Ramos (cell line): ENCODE measurements around the gene TBC1D19.

Experiments
- in situ Hi-C: fragments of 300-500 bp; cut with MboI; formaldehyde crosslinking; loops from one replicate; pipeline ENCODE4 v1.14.3; 2022; ENCODE audit warnings: low sequenced_read_pairs; ENCODE audit not compliant: unreplicated experiment

Gene TBC1D19

DNA sequence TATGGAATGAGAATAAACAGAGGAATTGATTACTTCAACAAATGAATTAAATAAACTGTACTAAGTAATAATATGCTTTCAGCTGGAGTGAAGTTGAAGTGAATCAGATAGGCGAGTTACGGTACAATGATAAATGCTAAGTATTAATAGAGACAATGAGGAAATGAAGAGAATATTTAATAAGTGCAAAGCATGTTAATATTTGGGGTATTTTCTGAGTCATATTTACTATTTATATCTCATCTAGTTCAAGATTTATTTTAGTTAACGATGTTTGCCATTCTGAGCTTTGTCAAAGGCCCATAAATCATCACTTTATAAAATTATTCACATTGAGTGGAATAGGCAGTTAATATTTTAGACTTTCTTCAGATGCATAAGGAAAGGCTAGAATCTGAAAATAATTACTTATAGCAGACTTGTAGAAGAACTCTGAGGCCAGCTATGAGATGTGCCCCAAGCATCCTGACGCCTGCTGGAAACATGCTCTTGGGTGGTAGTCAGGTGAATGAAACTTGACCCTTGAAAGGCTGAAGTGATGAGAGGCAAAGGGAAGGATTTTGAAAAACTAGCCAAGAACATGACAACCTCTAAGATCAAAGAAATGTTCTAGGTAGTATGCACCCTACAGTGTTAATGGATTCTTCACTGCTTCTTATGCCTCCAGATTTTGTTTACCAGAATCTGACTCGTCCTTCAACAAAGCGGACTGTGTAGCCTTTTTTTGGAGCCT, 142.9 kb downstream of the TBC1D19 start:
- in situ Hi-C loops = no loop called here

DNA sequence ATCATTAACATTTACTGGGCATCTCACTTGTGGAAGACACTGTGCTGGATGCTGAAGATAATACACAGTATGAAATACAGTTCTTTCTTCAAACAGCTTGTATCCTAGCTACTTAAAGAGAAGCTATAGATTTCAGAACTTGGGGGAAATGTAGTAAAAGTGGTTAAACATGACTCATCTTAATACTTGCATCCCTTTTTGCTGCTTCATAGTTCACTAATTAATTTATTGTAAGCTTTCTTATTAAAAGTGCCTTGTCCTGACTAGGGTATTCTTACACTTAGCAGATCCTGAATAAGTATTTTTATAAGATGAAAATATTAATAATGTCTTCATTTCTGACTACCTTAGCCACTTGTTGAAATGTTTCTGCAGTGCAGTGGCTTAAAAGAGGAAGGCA, 144.0 kb downstream of the TBC1D19 start:
- in situ Hi-C loops = no loop called here

DNA sequence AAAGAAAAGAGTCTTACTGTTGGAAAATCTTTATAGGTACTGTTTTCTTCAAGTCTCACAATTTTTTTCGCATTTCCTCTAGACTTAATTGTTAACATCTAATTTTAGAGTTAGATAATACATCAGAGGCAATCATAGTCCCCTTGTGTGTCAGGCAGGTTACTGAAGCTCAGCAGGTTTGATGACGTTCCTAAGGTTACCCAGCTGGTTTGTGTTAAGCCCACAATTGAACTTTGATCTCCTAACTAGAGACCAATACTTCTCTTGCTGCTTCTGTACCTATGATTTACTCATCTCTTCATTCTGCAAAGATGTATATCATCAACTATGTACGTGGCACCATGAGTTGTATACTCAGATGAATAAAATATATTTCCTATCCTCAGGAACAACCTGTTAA, 145.1 kb downstream of the TBC1D19 start:
- in situ Hi-C loops = no loop called here

DNA sequence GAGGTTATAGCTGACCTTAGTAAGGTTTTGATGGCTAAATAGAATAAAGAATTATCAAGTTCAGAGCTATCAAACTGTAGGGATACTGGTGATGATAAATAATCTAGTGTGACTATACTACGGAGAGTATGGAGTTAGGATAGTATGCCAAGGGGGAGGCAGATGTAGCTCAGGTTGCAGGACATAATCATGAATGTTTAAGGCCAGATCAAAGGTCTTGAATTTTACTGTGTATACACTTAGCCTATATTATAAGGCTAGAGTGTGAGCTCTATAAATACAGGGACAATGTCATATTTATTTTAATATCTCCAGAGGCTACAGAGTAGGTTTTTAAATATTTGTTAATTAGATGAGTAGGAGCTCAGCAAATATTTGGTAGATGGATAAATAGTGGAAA, 145.7 kb downstream of the TBC1D19 start:
- in situ Hi-C loops = no loop called here

DNA sequence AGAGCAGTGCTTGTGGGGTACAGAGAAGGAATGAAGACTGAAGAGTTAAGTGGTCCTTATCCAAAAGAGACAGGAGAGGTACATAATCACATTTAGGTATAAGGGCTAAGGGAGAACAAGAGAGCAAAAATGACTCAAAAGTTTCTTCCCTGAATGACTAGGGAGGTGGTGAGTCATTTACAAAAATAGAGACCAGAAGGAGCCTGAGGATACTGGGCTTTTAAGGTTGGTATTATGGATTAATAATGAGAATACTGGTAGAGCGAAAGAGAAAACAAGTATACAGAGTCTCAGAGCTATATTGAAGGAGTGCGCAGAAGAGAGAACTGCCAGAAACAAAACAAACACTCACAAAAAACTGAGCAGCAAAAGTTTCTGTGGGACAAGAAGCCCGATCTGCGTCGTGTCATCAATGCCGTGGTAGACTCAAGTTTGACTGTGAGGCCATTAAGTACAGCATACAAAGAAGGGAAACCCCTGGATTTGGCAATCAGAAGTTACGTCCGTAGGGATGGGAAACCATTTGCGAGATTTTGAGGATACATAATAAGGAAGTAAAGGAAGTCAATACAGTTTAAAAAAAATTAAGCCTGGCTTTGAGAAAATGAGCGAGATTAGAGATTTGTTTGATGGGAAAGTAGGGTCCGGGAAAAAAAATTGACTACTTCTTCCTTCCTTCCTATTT, 147.6 kb downstream of the TBC1D19 start:
- in situ Hi-C loops = no loop called here

DNA sequence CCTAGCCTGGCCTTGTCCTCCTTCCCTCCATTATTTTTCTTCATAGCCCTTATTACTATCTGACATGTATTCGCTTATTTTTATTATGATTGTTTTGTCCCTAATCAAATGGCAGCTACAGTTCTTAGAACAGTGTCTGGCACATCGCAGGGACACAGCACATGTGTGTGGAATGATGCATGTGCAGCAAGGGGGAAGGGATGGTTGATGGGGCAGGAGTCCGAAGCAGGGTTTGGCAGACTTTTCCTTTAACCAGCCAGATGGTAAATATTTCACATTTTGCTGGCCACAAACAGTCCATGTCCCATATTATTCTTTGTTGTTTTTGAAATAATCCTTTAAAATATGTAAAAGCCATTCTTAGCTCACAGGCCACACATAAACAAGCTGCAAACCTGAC, 148.5 kb downstream of the TBC1D19 start:
- in situ Hi-C loops = no loop called here

DNA sequence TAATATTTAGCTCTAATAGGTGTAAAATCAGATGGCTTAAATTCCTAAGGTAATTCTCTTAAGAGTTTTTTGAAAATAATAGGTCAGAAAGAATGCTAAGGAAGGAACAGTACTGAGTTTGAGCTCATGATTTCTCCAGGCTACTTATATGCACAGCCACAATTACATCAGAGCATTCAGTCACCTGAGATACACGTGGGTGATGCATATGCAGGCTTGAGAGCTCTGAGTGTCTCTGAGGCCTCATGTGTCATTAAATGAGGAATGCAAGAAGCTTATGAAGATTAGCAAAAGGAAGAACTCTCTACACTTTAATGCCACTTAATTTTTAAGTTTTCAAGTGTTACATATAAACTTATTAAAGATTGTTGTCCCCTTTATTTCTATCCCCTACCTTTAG, 152.7 kb downstream of the TBC1D19 start:
- in situ Hi-C loops = no loop called here

DNA sequence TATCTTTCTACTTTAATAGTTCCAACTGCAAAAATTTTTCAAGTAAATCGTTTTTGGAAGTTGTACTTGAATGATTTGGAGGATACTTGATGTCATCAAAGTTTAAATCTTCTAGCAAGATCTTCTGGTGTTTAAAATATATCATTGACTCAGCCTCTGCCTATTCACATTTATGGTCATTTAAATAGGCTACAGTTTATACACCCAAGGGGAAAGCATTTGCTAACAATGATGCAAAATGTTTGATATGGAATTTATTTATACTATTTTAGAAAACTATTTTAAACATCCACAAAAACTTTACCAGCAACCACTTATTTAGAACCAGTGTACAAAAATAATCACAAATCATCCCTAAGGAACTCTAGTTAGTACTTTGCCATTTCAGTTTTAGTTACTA, 153.5 kb downstream of the TBC1D19 start:
- in situ Hi-C loops = no loop called here

DNA sequence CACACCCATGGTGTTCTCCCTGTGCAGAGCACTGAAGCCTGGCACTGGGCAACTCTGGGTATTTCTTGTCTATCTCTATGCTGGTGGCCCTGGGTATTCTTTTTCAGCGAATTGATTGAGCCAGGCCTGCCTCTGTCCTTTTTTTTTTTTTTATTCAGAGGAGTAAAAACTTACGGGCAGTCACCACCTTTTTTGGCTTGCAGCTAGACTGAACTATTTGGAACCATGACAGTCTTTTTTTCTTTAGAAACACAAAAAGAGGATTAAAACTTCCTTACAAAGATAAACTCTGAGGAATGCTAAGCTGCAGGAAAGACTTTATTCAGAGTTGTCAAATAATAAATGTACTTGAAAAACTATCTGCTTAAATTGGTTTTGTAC, 157.6 kb downstream of the TBC1D19 start:
- in situ Hi-C loops = no loop called here

DNA sequence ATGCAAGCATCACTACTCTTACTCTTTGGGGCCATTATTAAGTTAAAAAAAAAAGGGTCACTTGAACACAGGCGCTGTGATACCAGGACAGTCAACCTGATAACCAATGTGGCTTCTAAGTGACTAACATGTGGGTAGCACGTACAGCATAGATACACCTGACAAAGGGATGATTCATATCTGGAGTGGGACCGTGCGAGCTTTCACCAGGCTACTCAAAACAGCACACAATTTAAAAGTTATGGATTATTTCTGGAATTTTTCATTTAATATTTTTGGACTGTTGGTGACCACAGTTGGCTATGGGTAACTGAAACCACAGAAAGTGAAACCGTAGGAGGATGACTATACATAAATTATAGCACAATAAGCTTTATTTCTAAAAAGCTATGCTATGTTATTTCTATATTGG, 162.9 kb downstream of the TBC1D19 start:
- in situ Hi-C loops = no loop called here

DNA sequence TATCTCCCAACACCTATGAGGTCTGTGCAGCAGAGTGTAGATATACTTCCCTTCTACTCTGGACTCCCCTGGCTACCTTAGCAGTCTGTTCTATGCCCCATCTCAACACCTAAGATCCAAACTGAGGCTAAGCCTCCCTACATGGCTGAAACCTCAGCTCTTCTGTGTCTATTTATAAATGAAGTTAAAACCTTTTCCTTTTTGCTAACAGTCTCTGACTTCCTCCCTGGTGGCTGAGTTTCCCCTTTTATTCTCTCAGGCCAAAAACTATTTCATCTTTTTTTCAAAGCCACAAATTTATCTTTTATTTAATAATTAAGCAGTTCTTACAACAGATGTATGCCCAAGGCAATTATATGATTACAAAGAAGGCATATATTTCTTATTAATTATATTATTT, 164.9 kb downstream of the TBC1D19 start:
- in situ Hi-C loops = no loop called here

DNA sequence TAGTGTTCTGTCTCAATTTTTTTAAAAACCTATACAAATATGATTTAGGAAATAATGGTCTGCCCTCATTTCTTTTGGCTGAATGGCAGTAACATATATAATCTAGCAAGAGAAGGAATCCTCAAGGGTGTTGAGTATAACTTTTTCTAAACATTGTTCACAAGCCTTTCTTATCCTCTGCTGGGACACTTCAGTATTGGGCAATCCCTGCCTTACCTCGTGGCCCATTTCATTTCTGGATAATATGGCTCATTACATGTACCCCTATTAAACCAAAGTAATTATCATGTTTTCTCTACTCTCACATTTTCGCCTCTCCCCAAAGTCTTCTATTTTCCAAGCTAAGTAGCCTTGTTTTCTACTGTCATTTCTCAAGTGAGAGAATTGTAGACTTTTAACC, 166.0 kb downstream of the TBC1D19 start:
- in situ Hi-C loops = no loop called here

DNA sequence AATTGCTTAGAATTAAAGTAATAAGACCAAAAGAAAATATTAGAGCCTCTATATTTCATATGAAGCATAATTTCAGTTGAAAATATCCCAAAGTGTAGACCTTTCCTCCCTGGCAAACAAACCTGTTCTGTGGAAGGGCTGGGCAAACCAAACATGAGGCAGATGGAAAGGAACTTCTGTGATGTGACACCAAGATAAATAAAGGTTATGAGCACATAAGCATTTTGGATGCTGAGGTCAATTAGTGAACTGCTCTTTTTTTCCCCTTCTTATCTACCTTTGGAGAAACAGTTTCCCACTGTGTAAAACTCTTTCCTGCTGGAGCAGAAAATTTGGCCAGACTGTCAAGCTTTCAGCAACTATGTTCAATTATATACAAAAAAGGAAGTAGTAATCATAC, 167.1 kb downstream of the TBC1D19 start:
- in situ Hi-C loops = no loop called here

DNA sequence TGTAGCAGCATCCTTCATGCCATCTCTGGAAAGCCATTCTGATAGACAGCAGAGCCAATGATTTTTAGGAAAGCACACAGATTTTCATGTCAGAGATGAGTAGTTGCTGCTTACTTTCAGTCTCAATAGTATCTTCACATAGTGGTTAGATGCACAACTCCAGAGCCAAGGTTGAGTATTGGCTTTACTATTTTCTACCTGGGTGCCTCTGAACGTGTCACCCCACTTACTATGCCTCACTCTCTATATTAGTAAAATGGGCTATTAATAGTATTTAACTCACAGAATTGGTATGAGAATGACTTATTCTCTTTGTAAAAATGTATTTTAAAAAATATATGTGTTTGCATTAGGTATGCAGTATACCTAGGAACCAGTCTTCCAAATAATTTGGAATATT, 168.0 kb downstream of the TBC1D19 start:
- in situ Hi-C loops = no loop called here

DNA sequence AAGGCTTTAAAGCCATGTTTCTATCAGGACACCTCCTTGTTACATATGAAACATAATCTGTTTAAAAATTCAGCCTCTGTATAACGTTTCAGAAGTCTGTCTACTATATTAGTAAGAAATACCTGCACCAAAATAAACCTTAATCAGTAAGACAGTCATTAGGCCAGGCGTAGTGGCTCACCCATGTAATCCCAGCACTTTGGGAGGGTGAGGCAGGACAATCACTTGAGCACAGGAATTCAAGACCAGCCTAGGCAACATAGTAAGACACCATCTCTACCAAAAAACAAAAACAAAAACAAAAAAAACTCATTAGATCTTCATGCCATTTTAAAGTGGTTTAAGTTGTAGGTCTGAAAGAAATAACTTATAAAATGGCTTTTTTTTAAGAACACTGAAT, 169.3 kb downstream of the TBC1D19 start:
- in situ Hi-C loops = no loop called here

DNA sequence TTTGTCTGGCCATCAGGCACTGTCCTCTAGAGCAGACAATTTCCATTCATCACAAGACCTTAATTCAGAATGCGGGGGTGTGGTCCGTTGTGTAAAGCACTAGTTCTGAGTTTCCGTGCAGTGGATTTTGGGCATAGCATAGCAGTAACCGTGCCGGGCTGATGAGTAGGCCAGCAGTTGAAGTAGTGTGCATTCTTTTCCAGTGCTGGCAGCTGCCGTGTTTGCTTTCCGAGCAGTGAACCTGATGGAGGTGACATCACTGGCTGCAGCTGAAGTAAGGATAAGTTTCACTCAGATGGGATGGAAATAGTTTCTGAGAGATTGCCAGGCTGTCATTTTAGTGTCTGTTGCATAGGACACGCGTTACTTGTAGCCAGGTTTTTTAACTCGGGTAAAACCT, 169.7 kb downstream of the TBC1D19 start:
- in situ Hi-C loops = no loop called here

DNA sequence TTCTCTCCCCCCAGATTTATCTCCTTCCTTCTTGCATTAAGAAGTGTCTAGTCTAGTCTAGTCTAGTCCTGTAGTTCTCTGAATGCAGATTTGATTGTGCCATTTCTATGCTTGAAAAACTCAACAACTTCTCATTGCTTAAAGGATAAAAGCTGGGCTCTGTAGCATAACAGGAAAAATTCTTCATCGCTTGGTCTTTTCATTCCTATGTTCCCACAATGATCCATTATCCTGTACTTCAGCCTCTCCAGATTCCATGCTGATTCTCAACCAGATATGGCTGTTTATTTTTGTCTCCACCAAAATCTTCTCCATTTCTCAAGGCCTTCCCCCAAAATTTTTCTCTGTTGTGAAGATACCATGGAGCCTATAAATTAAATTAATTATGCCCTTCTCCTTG, 173.9 kb downstream of the TBC1D19 start:
- in situ Hi-C loops = no loop called here

DNA sequence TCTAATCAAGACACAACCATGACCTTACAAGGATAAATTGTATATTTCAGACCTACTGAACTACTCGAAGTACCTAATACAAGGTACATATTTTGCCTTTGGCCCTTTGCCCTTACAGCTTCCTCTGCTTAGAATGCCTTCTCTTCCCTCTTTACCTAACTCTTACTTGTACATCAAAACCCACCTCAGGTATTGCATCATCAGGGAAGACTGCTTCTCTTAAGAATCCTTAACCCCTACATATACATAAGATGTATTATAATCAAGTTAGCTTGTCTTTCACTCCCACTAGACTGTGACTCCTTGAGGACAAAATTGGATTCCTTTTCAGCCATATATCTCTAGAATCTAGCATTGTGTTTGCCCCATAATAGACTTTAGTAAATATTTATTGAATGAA, 175.0 kb downstream of the TBC1D19 start:
- in situ Hi-C loops = no loop called here

DNA sequence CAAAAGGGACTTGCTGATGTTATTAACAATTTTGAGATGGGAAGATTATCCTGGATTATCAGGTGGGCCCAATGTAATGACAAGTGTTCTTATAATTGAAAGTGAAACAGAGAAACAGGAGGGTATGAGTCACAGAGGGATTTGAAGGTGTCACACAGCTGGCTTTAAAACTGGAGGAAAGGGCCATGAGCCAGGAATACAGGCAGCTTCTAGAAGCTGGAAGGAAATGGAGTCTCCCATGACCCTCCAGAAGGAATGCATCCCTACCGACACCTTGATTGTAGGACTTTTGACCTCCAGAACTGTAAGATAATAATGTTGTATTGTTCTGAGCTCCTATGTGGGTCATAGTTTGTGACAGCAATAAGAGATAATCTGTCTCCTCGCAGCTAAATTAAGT, 178.8 kb downstream of the TBC1D19 start:
- in situ Hi-C loops = no loop called here

DNA sequence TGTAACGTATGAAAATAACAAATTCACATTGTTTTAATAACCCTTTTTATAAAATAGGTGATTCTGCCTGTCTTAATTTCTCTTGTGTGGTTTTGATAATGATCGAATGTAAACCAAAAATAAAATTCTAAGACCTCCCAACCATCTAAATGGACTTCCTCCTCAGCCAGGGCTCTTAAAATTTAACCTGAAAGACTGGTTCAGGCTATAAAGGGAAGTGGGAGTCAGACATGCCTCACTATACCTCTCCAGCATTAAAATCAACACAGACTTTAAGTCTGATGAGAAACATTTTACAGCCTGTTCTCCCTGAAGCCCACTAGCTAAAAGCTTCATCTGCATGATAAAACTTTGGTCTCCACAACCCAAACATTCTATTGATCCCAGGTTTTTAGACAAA, 179.2 kb downstream of the TBC1D19 start:
- in situ Hi-C loops = no loop called here

DNA sequence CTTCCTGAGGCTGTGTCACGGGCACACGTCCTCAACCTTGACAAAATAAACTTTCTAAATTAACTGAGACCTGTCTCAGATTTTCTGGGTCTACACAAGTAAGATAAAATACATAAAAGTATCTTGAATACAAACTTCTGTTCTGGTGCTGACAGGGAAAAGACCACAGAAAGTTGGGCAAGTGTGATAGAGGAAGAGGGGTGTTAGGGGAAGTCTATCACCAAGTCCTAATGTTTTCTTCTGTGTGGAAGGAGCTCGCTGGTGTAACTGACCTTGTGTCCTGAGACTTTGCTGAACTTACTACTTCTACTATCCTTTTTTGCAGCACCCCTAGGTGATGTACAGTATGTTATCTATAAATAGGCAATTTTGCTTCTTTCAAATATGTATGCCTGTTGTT, 179.8 kb downstream of the TBC1D19 start:
- in situ Hi-C loops = no loop called here

DNA sequence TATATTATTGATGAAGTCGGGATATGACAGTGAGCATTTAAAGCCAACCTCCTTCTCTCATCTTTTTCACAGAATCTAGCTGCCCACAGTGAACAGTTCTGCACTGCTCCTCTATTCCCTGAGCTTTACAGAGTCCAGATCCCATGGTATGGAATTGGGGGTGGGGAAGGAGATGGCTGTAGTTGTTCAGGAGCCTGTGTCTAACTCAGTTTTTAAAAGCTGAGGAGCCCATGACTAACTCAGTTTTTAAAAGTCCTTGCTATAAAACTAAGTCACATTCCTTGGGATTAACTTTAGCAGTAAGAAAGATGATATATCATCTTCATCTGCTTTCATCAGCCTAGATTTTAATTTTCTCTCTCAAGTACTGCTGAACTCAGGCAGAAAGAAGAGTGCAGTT, 180.3 kb downstream of the TBC1D19 start:
- in situ Hi-C loops = no loop called here
